GM10266 (cell line): Measurements from ENCODE around the gene HSPBP1.

Experiments
- DNase-seq: peaks from one replicate; pipeline ENCODE4 v3.0.0; 2012; ENCODE audit errors: extremely low spot score
- TF ChIP-seq, protein P1 (sequence below): IDR thresholded peaks from 2 replicates; pipeline ENCODE4 v1.5.1; 2012; ENCODE audit warnings: mild to moderate bottlenecking, low read depth; ENCODE audit not compliant: control insufficient read depth, insufficient read depth; ENCODE audit errors: missing control alignments

HSPBP1 gene

DNA sequence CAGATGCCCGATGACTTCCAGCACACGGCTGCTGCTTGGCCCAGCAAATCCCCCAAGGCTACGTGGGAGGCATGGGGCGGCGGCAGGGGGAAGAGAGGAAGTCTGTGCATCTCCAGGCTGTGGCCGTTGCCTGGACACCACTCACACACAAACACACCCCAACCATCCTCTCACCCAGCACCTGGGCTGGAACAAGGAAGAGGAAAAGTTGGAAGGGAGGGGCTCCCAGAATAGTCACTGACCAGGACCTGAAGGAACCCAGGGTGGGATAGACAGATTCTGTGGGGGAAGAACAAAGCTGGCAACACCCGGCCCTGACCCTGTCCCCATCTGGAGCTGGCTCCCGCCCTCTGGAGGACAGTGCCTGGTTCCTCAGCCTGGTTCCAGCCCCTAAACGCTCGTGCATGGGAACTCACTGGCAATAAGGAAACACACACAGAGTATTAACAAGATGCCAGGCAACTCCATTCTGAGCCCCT lies 32.2 kb downstream of the HSPBP1 start:
- DNase-seq, result no peak
- TF ChIP-seq, protein P1, sequence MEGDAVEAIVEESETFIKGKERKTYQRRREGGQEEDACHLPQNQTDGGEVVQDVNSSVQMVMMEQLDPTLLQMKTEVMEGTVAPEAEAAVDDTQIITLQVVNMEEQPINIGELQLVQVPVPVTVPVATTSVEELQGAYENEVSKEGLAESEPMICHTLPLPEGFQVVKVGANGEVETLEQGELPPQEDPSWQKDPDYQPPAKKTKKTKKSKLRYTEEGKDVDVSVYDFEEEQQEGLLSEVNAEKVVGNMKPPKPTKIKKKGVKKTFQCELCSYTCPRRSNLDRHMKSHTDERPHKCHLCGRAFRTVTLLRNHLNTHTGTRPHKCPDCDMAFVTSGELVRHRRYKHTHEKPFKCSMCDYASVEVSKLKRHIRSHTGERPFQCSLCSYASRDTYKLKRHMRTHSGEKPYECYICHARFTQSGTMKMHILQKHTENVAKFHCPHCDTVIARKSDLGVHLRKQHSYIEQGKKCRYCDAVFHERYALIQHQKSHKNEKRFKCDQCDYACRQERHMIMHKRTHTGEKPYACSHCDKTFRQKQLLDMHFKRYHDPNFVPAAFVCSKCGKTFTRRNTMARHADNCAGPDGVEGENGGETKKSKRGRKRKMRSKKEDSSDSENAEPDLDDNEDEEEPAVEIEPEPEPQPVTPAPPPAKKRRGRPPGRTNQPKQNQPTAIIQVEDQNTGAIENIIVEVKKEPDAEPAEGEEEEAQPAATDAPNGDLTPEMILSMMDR, result no peak

DNA sequence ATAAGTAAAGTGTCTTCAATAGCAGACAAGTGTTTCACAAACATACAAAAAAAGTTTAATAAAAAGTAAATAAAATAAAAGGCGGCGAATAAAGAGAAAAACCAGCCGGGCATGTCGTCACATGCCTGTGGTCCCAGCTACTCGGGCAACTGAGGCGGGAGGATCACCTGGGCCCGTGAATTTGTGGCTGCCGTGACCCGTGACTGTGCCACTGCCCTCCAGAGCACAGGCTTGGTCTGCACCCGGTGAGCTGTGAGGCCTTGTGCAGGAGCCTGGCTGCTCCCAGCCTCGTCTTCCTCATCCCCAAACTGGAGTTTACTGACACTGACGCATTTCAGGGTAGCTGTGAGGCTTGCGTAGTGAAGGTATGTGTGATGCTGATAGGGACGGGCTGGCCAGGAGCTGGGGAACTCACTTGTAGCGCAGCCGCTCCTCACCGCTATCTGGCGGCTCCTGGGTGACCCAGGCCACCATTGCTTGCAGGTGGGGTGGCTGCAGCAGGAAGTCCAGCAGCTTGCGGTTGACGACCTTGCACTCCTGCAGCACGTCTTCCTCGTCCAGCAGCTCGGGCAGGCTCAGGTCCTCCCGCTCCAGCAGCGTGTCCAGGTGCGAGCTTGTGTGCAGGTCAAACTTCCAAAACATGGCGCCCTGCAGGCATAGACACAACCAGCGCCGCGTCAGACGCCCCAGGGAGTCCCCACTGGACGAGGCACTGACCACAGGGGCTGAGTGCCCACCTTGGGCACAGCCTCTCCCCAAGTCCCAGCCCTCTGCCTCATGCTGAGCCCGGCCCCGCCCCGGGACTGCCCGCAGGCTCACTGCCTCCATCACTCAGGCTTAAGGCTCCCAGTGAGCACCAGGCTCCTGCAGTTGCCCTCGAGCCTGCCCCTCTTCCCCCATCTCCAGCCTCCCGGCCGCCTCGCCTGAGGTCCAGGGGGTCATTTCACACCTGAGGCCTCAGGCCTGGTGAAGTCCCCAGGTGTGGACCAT lies 33.2 kb downstream of the HSPBP1 start:
- no peak for DNase-seq
- TF ChIP-seq, protein P1, result no peak

DNA sequence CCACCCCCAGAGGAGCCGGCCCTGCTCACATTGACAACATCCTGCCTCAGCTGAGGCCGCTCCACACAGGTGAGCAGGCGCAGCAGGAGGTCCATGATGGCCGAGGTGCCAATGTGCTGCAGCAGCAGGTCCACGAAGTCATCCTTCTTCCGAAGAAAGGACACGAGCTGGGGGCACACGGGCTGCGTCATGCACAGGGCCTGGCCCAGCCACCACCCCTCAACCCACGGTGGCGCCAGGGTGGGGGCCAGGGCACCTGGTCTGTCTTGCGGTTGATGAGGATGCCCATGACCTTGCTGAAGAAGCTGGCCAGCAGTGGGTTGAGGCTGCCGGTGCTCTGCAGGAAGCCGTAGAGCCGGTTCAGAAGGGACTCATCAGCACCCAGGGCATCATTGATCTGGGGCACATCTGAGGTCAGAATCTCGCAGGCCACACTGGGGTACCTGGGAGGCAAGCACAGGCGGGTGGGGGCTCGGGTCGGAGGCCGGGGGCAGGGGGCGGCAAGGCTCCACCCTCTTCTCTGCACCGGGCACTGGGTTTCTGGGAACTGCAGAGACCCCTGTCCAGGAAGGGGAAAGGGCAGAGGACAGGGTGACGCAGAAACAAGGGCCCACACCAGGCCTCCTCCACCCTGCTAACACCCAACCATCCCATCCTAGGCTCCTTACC lies 34.5 kb downstream of the HSPBP1 start:
- no peak for DNase-seq
- TF ChIP-seq, protein P1, result no peak

DNA sequence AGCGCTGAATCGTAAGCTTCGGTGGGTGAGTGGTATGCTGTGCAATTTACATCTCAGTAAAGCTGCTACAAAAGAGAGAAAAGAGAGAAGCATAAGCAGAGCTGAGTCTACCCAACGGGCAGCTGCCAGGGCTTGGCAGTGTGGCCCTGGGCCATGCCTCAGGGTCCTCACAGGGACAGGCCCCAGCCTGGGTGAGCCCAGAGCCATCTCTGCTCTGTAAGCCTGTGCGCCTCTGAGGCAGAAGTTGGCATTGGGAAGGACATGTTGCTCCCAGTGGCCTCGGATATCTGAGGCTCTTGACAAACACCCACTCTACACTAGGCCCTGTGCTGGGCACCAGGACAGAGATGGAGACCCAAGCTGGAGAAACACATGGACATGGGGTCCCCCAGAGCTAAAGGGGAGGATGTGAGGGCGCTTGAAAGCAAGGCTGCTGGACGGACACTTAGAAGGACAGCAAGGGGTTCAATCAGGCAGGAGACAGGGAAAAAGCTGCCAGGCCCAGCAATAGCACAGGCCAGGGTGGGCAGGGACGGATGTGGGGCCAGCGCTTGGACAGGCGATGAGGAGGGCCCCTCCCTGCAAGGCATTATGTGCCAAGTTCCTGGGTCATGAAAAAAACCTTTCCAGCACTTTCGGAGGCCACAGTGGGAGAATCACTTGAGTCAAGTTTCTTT lies 35.8 kb downstream of the HSPBP1 start:
- DNase-seq, result no peak
- TF ChIP-seq, protein P1, result no peak

GRCh38 chr19:55242517-55242916 lies 37.4 kb downstream of the HSPBP1 start:
- DNase-seq, result no peak
- TF ChIP-seq, protein P1, result no peak

GRCh38 chr19:55241935-55242464 lies 37.9 kb downstream of the HSPBP1 start:
- TF ChIP-seq, protein P1, result no peak
- no peak for DNase-seq
